ENCODE results near the gene ARHGEF4.

The ARHGEF4 gene

GRCh38 chr2:130824492-130825061 lies 12.1 kb upstream of the ARHGEF4 start:
- peaks cover 21% of the 10 kb centered on the region for H3K4me1 Mint-ChIP-seq (ENCODE audit: low read depth)
- peaks cover 4% of the 10 kb centered on the region for H3K27me3 Mint-ChIP-seq
- no peaks in the 10 kb centered on the region for H3K9me3 Mint-ChIP-seq
- H3K27ac Mint-ChIP-seq, result peak overlapping the region; percentile 92
- peak overlapping the region; percentile 30 for H3K4me3 Mint-ChIP-seq
- H3K36me3 Mint-ChIP-seq (ENCODE audit: low read depth), result no peaks in the 10 kb centered on the region

- H3K9me3 Mint-ChIP-seq, result no peaks in the 10 kb centered on the region
- no peak overlapping the region for H3K4me3 Mint-ChIP-seq
- H3K27me3 Mint-ChIP-seq, result peaks cover 4% of the 10 kb centered on the region
Observed at GRCh38 chr2:130825231-130825965, 11.3 kb upstream of the ARHGEF4 start.

GRCh38 chr2:130825966-130826253 lies 10.8 kb upstream of the ARHGEF4 start:
- Mint-ChIP-seq H3K4me3 (no peak overlapping the region), H3K4me1 (ENCODE audit: low read depth) (peaks cover 21% of the 10 kb centered on the region), H3K27me3 (peaks cover 4% of the 10 kb centered on the region), H3K36me3 (ENCODE audit: low read depth) (no peaks in the 10 kb centered on the region), H3K27ac (no peak overlapping the region), H3K9me3 (no peaks in the 10 kb centered on the region)

More at GRCh38 chr2:130825231-130825965, 11.3 kb upstream of the ARHGEF4 start:
- peak overlapping the region; percentile 78 for H3K27ac Mint-ChIP-seq
- H3K36me3 Mint-ChIP-seq (ENCODE audit: low read depth), result no peaks in the 10 kb centered on the region
- peaks cover 21% of the 10 kb centered on the region for H3K4me1 Mint-ChIP-seq (ENCODE audit: low read depth)

GRCh38 chr2:130826419-130826818 lies 10.3 kb upstream of the ARHGEF4 start:
- Mint-ChIP-seq H3K27me3 (peaks cover 4% of the 10 kb centered on the region), H3K36me3 (ENCODE audit: low read depth) (no peaks in the 10 kb centered on the region), H3K27ac (no peak overlapping the region), H3K4me3 (no peak overlapping the region), H3K4me1 (ENCODE audit: low read depth) (peaks cover 21% of the 10 kb centered on the region), H3K9me3 (no peaks in the 10 kb centered on the region)

GRCh38 chr2:130826821-130827501 lies 9.8 kb upstream of the ARHGEF4 start:
- Mint-ChIP-seq H3K4me1 (ENCODE audit: low read depth) (peaks cover 21% of the 10 kb centered on the region), H3K4me3 (no peak overlapping the region), H3K27ac (no peak overlapping the region), H3K9me3 (no peaks in the 10 kb centered on the region), H3K36me3 (ENCODE audit: low read depth) (no peaks in the 10 kb centered on the region), H3K27me3 (peaks cover 4% of the 10 kb centered on the region)

GRCh38 chr2:130827502-130828251 lies 9.0 kb upstream of the ARHGEF4 start:
- no peak overlapping the region for H3K4me3 Mint-ChIP-seq
- no peaks in the 10 kb centered on the region for H3K9me3 Mint-ChIP-seq
- no peaks in the 10 kb centered on the region for H3K36me3 Mint-ChIP-seq (ENCODE audit: low read depth)
- no peak overlapping the region for H3K27ac Mint-ChIP-seq
- H3K4me1 Mint-ChIP-seq (ENCODE audit: low read depth), result peaks cover 21% of the 10 kb centered on the region
- H3K27me3 Mint-ChIP-seq, result peaks cover 9% of the 10 kb centered on the region

GRCh38 chr2:130828461-130828860 lies 8.3 kb upstream of the ARHGEF4 start:
- Mint-ChIP-seq H3K27me3 (peaks cover 13% of the 10 kb centered on the region), H3K36me3 (ENCODE audit: low read depth) (no peaks in the 10 kb centered on the region), H3K4me3 (no peak overlapping the region), H3K9me3 (no peaks in the 10 kb centered on the region), H3K27ac (no peak overlapping the region), H3K4me1 (ENCODE audit: low read depth) (peaks cover 20% of the 10 kb centered on the region)

- H3K4me1 Mint-ChIP-seq (ENCODE audit: low read depth), result peaks cover 15% of the 10 kb centered on the region
- no peak overlapping the region for H3K4me3 Mint-ChIP-seq
- no peaks in the 10 kb centered on the region for H3K36me3 Mint-ChIP-seq (ENCODE audit: low read depth)
- H3K9me3 Mint-ChIP-seq, result no peaks in the 10 kb centered on the region
- peaks cover 13% of the 10 kb centered on the region for H3K27me3 Mint-ChIP-seq
- H3K27ac Mint-ChIP-seq, result no peak overlapping the region
Observed at GRCh38 chr2:130829015-130829414, 7.7 kb upstream of the ARHGEF4 start.

GRCh38 chr2:130830538-130830937 lies 6.2 kb upstream of the ARHGEF4 start:
- H3K27me3 Mint-ChIP-seq, result peaks cover 24% of the 10 kb centered on the region
- H3K4me3 Mint-ChIP-seq, result no peak overlapping the region
- no peaks in the 10 kb centered on the region for H3K36me3 Mint-ChIP-seq (ENCODE audit: low read depth)
- peaks cover under 1% of the 10 kb centered on the region for H3K4me1 Mint-ChIP-seq (ENCODE audit: low read depth)
- no peaks in the 10 kb centered on the region for H3K9me3 Mint-ChIP-seq
- no peak overlapping the region for H3K27ac Mint-ChIP-seq

- H3K36me3 Mint-ChIP-seq (ENCODE audit: low read depth), result no peaks in the 10 kb centered on the region
- H3K4me3 Mint-ChIP-seq, result no peak overlapping the region
Observed at GRCh38 chr2:130831356-130831755, 5.4 kb upstream of the ARHGEF4 start.

GRCh38 chr2:130832296-130832940 lies 4.3 kb upstream of the ARHGEF4 start:
- no peak overlapping the region for H3K27ac Mint-ChIP-seq
- no peaks in the 10 kb centered on the region for H3K36me3 Mint-ChIP-seq (ENCODE audit: low read depth)
- peaks cover 31% of the 10 kb centered on the region for H3K27me3 Mint-ChIP-seq
- H3K4me3 Mint-ChIP-seq, result no peak overlapping the region
- no peaks in the 10 kb centered on the region for H3K9me3 Mint-ChIP-seq
- H3K4me1 Mint-ChIP-seq (ENCODE audit: low read depth), result no peaks in the 10 kb centered on the region

More at GRCh38 chr2:130831356-130831755, 5.4 kb upstream of the ARHGEF4 start:
- Mint-ChIP-seq H3K9me3 (no peaks in the 10 kb centered on the region), H3K27ac (no peak overlapping the region), H3K27me3 (peaks cover 31% of the 10 kb centered on the region), H3K4me1 (ENCODE audit: low read depth) (no peaks in the 10 kb centered on the region)

- Mint-ChIP-seq H3K36me3 (ENCODE audit: low read depth) (no peaks in the 10 kb centered on the region), H3K9me3 (no peaks in the 10 kb centered on the region), H3K27ac (no peak overlapping the region), H3K4me1 (ENCODE audit: low read depth) (no peaks in the 10 kb centered on the region), H3K4me3 (no peak overlapping the region), H3K27me3 (peaks cover 42% of the 10 kb centered on the region)
Observed at GRCh38 chr2:130834091-130834930, 2.4 kb upstream of the ARHGEF4 start.

- Mint-ChIP-seq H3K4me3 (no peak overlapping the region), H3K27ac (no peak overlapping the region), H3K4me1 (ENCODE audit: low read depth) (no peaks in the 10 kb centered on the region), H3K36me3 (ENCODE audit: low read depth) (no peaks in the 10 kb centered on the region), H3K27me3 (peaks cover 48% of the 10 kb centered on the region), H3K9me3 (no peaks in the 10 kb centered on the region)
Observed at GRCh38 chr2:130834931-130835765, 1.6 kb upstream of the ARHGEF4 start.
